AG04450 (cell line): Measurements from ENCODE around the gene CEACAM1. TPM values are rescaled to one million over a fixed set of nuclear protein-coding genes. Genes with fewer than 3 reads are reported as not detected.

ENCODE experiments used
- CTCF ChIA-PET: fragments of 300-600, 350-600 bp; formaldehyde crosslinking; extraction: SDS; loops from one replicate; lab custom pipeline; 2022; ENCODE audit warnings: antibody characterized with exemption, inconsistent platforms; lab: Charles Lee
- POLR2A ChIA-PET: fragments of 350-600 bp; formaldehyde crosslinking; extraction: SDS; loops from one replicate; lab custom pipeline; 2021; ENCODE audit warnings: antibody characterized with exemption, inconsistent platforms; lab: Yijun Ruan, JAX
- DNase-seq: peaks from one replicate; pipeline ENCODE4 v3.0.0-alpha.2; 2011; ENCODE audit warnings: low read depth, low spot score
- H3K27ac ChIP-seq: one replicate; pipeline ENCODE4 v1.5.1; 2012; ENCODE audit warnings: low read depth, low read length, control low read depth
- H3K27me3 ChIP-seq: one replicate; pipeline ENCODE4 v1.6.0; 2012; ENCODE audit warnings: low read length; ENCODE audit not compliant: control insufficient read depth, insufficient read depth
- H3K4me3 ChIP-seq: 2 replicates; pipeline ENCODE4 v1.5.1; 2011; ENCODE audit warnings: mild to moderate bottlenecking, low read depth, low read length, control low read depth
- H3K9me3 ChIP-seq: 2 replicates; pipeline ENCODE4 v1.5.1; 2012; ENCODE audit warnings: low read length; ENCODE audit not compliant: control insufficient read depth, insufficient read depth
- CTCF ChIP-seq: IDR thresholded peaks from 2 replicates; pipeline ENCODE4 v1.5.1; 2011; ENCODE audit warnings: low read depth, low read length, control low read depth, inconsistent platforms
- polyA plus RNA-seq: library from polyadenylated mRNA; depleted of rRNA; stranded (reverse); fragments of >200 nt; gene quantifications from 2 replicates; pipeline ENCODE4 v1.2.3, GENCODE V29; 2011

The CEACAM1 gene
- polyA plus RNA-seq, 1 experiment: not detected

GRCh38 chr19:42477933-42478332 is 50.3 kb downstream of the CEACAM1 start:
- H3K27ac ChIP-seq: no peak overlapping the region
- no peaks in the 10 kb centered on the region for H3K9me3 ChIP-seq
- DNase-seq: no peak
- CTCF ChIA-PET: no interaction called here
- H3K27me3 ChIP-seq: peaks cover 8% of the 10 kb centered on the region
- H3K4me3 ChIP-seq: no peak overlapping the region
- POLR2A ChIA-PET: no interaction called here
- TF ChIP-seq CTCF: no peak

- ChIA-PET CTCF (no interaction called here), POLR2A (no interaction called here)
Measured at GRCh38 chr19:42477117-42477516, 51.2 kb downstream of the CEACAM1 start.

GRCh38 chr19:42475366-42475765 is 52.9 kb downstream of the CEACAM1 start:
- ChIA-PET CTCF (interaction anchor here (1.6 kb wide), 1 partner anchor 34 kb away, joined by 3 read pairs; no protein-coding TSS in a partner anchor), POLR2A (no interaction called here)
- DNase-seq: no peak
- Histone ChIP-seq H3K27ac (no peak overlapping the region), H3K27me3 (peaks cover 10% of the 10 kb centered on the region), H3K9me3 (no peaks in the 10 kb centered on the region), H3K4me3 (no peak overlapping the region)
- TF ChIP-seq CTCF: no peak

More at GRCh38 chr19:42477117-42477516, 51.2 kb downstream of the CEACAM1 start:
- H3K27ac ChIP-seq: no peak overlapping the region
- no peak for DNase-seq
- no peak overlapping the region for H3K4me3 ChIP-seq
- TF ChIP-seq CTCF: no peak
- H3K9me3 ChIP-seq: no peaks in the 10 kb centered on the region
- peaks cover 9% of the 10 kb centered on the region for H3K27me3 ChIP-seq

- no peak for TF ChIP-seq CTCF
- no peak for DNase-seq
- peaks cover 11% of the 10 kb centered on the region for H3K27me3 ChIP-seq
- H3K4me3 ChIP-seq: no peak overlapping the region
- ChIA-PET CTCF (interaction anchor here (0.7 to 1.6 kb wide), 3 partner anchors 25 to 36 kb away, joined by 3 to 4 read pairs (median 3); no protein-coding TSS in a partner anchor), POLR2A (no interaction called here)
- no peak overlapping the region for H3K27ac ChIP-seq
- no peaks in the 10 kb centered on the region for H3K9me3 ChIP-seq
Measured at GRCh38 chr19:42474743-42475142, 53.5 kb downstream of the CEACAM1 start.

GRCh38 chr19:42473686-42474085 is 54.6 kb downstream of the CEACAM1 start:
- CTCF ChIA-PET: interaction anchor here (1.2 to 1.5 kb wide), 2 partner anchors 24 to 35 kb away, joined by 3 to 4 read pairs; no protein-coding TSS in a partner anchor
- no peaks in the 10 kb centered on the region for H3K9me3 ChIP-seq
- POLR2A ChIA-PET: no interaction called here
- H3K4me3 ChIP-seq: no peak overlapping the region
- H3K27ac ChIP-seq: no peak overlapping the region
- no peak for TF ChIP-seq CTCF
- no peak for DNase-seq
- H3K27me3 ChIP-seq: peaks cover 13% of the 10 kb centered on the region
